ENCODE results near the gene FOXRED2.
A peak's percentile ranks its signal among the peaks of the same experiment; 100 is the strongest.
"Not testable (repeated sequence)": the region's sequence is repeated elsewhere in the genome, so short reads cannot be mapped to it uniquely, and the experiment has no call there.

FOXRED2 gene

GRCh38 chr22:36506637-36507517 is at the start of gene FOXRED2:
Gene FOXRED2, minus strand, starts transcription at chr22:36507040. Its CDS starts 618 bp downstream, at chr22:36506422.
- DNase-seq (ENCODE audit: low read depth, low spot score), result peak; percentile 73

DNA sequence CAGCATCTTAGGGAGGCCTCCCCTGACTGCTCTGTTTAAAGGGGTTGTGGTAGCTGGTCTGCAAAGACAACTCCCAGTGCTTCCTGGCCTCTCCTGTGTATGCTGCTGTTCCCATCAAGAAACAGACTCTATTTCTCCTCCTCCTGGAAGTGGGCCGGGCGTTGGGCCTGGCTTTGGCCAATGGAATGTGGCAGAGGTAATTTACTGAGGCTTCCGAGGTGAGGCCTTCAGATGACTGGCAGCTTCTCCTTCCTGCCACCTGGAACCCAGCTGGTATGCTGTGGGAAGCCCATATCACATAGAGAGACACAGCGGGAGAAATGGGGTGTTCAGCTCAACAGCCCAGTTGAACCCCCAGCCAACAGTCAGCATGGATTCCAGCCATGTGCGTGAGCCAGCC is 47.3 kb upstream of the FOXRED2 start:
- DNase-seq (ENCODE audit: low read depth, low spot score), result no peak

DNA sequence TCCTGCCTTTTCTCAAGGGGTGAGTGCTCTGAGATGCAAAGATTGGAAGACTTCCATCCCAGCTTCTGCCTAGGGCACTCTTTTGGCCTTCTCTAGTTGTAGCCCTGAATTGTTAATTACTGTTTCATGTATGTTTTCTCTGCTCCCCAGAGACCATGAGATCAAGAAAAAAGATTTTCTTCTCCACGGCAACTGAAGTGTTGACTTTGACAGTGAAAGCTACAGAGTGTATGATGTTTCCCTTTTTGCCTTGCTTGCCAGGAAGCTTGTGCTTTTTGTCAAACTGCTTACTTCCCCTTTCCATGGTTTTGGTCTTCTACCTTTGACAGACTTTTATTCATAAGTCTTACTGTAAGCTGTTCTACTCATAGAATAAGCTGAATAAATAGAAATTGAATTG is 45.4 kb upstream of the FOXRED2 start:
- no peak for DNase-seq (ENCODE audit: low read depth, low spot score)

DNA sequence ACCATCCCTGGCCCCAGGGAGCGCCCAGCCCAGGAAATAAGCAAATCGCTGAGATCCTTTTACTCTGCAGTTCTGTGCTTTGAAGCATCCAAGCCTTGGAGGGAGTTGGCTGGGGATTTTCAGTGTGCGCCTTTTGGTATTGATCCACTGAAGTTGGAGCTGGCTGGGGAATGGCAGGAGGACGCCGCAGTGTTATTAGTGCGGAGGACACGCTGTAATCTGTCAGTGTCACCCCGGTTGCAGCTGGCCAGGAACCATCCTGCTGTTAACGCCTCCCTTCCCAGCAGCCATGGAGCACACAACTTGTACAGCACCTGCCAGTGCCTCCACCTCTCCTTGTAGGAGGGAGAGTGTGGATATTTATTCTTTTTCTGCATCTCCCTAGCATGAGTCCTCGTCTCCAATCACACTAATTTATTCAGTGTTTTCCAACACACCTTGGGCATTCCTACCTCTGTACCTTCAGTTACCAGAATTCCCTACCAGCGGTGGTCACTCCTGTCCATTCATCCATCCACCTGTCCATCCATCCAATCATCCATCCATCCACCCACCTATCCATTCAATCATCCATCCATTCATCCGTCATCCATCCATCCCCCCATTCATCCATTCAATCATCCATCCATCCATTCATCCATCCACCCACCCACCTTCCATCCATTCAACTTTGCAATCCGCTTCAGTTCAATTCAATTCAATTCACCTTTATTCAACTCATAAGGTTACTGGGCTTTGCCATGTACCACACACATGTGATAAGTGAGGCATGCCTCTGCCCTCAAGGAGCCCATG is 44.1 kb upstream of the FOXRED2 start:
- DNase-seq (ENCODE audit: low read depth, low spot score), result no peak

DNA sequence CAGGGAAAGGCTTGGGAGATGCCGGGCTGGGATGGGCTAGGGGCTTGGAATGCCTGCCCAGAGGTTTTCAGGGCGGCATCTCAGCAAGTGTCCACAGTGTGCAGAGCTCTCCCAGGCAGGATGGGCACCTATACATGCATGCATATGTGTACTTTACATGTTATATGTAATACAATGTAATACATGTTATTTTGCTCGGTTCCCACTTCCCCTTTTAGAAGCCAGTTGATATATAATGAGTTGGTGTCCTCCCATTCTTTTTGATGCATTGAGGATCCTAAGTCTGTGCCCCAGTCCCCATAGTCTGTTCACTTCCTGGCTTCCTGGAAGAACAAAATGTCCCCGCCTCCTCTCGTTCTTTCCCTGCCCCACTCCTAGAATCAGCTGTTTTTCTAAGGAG is 42.2 kb upstream of the FOXRED2 start:
- no peak for DNase-seq (ENCODE audit: low read depth, low spot score)

GRCh38 chr22:36548606-36549005 is 41.8 kb upstream of the FOXRED2 start:
- no peak for DNase-seq (ENCODE audit: low read depth, low spot score)

DNA sequence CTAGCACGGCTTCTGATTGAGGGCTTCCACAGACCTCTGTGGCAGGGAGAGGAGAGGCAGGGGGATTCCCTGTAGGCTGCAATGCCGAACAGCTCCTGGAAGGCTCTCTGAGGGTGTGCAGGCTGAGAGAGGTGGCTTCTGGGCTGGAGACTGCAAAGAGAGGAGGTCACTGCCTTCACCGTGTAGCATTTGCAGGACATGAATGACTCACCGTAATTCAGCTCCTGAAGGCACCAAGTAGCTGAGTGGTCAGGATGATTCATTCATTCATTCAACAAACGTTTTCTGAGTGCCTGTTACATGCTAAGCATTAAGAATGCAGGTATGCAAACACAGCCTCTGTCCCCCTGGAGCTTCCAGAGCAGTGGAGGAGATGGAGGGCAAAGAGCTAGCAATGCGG is 40.1 kb upstream of the FOXRED2 start:
- DNase-seq (ENCODE audit: low read depth, low spot score), result no peak

GRCh38 chr22:36546092-36546804 is 39.4 kb upstream of the FOXRED2 start:
- DNase-seq (ENCODE audit: low read depth, low spot score), result no peak

GRCh38 chr22:36544107-36544620 is 37.3 kb upstream of the FOXRED2 start:
- DNase-seq (ENCODE audit: low read depth, low spot score), result no peak

GRCh38 chr22:36541831-36542411 is 35.1 kb upstream of the FOXRED2 start:
- no peak for DNase-seq (ENCODE audit: low read depth, low spot score)

DNA sequence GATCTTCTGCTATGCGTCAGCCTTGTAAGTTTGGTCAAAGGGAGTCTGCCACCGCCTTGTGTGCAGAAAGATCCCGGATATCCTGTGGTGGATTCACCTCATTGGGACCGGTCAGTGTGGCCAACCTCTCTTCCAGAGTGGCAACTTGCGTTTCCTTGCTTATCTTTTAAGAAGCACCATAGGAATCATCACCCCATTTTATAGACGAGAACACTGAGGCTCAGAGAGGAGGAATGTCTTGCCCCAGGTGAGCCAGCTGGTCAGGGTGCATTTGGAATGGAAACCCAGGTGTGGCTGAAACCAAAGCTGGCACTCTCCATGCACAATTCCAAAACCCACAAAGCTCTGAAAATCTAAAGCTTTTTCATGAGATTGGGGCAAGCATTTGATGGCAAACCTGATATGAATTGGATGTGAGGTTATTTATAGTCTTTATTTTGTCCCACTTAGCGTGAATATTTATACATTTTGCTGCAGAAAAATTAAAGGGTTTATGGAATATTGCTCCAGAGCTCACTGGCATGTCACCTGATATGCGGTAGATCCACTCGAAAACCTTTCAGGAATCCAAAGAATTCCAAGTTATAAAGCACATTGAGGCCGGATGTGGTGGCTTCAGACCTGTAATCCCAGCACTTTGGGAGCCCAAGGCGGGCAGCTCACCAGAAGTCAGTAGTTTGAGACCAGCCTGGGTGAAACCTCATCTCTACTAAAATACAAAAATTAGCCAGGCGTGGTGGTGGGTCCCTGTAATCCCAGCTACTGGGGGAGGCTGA is 34.2 kb upstream of the FOXRED2 start:
- no peak for DNase-seq (ENCODE audit: low read depth, low spot score)

DNA sequence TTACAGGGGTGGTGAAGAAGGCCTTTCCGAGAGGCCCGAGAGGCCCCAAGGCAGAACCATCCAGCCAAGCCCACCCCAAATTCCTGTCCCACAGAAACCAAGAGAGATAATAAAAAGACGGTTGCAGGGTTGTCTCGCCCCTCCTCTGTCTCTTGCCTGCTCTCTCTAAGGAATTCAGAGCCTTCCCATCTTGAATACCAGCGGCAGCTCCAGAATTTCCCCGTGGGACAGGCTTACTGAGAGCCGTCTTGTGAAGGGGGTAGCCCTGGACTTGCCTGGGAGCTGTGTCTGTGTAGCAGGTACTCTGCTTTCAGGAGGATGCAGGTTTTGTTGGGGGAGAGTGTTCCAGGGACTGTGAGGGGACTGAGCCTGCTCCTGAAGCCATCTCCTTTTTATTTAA is 31.7 kb upstream of the FOXRED2 start:
- DNase-seq (ENCODE audit: low read depth, low spot score), result no peak

DNA sequence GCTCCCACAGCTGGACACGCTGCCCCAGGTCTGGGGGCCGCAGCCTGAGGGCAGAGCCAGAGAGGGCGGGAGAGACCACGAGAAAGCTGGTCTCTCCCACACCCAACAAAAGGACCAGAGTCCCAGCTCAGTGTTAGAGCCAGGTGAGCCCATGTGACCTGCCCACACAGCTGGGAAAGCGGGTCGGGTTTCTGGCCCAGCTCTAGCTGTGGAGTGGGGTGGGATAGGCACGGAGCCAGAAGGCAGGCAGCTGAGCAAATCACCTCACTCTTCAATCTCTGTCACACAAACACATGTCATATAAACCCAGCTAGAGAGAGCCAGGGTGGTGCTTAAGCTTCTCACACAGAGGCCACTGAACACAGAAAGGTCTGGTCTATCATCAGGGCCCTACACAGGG is 29.9 kb upstream of the FOXRED2 start:
- no peak for DNase-seq (ENCODE audit: low read depth, low spot score)

- not testable (repeated sequence) for DNase-seq (ENCODE audit: low read depth, low spot score)
Observed at GRCh38 chr22:36533320-36533719, 26.5 kb upstream of the FOXRED2 start.

DNA sequence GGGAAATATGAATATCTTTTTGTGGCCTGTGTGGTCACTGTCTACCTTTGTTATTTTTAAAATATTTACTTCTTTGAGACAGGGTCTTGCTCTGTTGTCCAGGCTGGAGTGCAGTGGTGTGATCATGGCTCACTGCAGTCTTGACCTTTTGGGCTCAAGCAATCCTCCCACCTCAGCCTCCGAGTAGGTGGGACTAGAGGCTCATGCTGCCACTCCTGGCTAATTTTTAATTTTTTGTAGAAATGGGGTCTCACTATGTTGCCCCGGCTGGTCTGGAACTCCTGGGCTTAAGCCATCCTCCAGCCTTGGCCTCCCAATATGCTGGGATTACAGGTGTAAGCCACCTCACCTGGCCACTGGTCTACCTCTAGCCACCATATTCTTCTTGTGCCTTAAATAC is 25.6 kb upstream of the FOXRED2 start:
- DNase-seq (ENCODE audit: low read depth, low spot score), result no peak

DNA sequence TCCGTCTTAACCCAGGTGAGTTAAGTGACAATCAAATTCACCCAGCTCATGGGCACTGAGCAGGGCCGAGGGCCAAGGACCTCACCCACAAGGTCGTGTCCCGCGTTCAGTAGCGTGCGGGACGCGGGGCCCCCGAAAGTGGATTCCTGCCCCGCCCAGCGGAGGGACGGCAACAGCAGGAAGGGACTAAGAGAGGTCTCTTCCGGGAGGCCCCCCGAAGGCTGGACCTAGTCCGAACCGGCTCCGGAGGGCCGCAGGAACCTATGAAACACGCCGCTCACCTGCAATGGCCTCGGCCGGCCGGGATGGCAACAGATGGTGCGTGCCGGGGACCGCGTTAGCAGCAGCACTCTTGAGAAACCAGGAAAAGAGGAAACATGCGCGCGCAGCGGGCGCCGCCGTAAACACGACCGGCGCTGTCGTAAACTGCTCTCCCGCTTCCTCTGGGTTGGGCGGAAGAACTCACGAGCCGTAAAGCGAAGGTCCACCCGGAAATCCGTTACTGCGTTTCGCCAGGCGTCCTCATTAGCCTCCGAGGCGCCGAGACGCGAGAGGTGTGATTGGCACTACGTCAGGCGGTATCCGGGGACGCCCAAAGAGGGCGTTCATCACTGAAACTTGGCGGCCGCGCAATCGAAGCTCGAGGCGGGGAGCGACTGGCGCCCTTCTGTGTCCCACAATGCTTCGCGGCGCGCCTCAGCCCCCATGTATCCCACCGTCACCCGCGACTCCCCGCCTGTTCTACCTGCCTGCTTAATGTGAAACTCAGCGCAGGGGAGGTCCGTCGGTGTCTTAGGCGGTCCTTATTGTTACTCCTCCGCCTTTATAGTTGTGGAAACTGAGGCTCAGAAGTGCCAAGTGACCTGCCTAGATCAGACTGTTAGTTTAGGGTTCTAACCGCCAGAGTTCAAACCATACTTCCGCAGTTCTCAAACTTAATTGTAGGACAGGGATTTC is 22.2 kb upstream of the FOXRED2 start, which contains the start of gene EIF3D:
Gene EIF3D, minus strand, starts transcription at position 372 of the 957 bp plus-strand sequence. CDS start 3,045 bp downstream, outside the sequence.
- DNase-seq (ENCODE audit: low read depth, low spot score), result peak; percentile 99

DNA sequence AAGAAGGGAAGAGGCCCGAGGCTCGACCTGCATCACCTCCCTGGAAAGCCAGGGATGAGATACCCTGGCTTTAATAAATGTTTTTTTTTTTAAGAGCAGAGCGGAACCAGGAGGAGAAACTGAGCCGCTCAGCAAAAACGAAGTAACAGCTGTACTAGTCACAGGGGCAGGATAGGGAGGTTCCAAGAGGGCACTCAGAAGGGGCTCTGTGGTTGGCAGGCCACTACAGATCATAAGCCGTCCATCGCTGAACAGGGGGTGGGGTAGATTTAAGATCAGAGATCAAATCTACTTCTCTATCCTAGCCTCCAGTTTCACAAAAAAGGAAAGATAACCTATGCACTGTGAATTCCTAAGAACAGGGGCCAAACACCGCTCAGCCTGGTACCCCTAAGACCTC is 21.5 kb upstream of the FOXRED2 start:
- no peak for DNase-seq (ENCODE audit: low read depth, low spot score)

GRCh38 chr22:36522662-36523061 is 15.8 kb upstream of the FOXRED2 start:
- DNase-seq (ENCODE audit: low read depth, low spot score), result no peak

- DNase-seq (ENCODE audit: low read depth, low spot score), result no peak
Observed at GRCh38 chr22:36520423-36520822, 13.6 kb upstream of the FOXRED2 start.

Measured in activated CD4-positive, CD25-positive, alpha-beta regulatory T cell treated with anti-CD3 and anti-CD28 coated beads, Interleukin-2, amount 50 U/mL, for 16 hours (primary cell).